Mesendoderm (in vitro differentiated cells): ENCODE data around the gene PEPD.

Experiments
- DNase-seq: peaks from one replicate; pipeline ENCODE4 v3.0.0; 2013
- H2AK5ac ChIP-seq: 2 replicates; pipeline ENCODE4 v1.6.1; 2013; ENCODE audit warnings: low read length, inconsistent platforms
- H2BK120ac ChIP-seq: 2 replicates; pipeline ENCODE4 v1.6.1; 2013; ENCODE audit warnings: low read depth, mild to moderate bottlenecking, low read length, moderate library complexity, mixed read lengths
- H2BK15ac ChIP-seq: replicated peaks from 2 replicates; pipeline ENCODE4 v1.6.1; 2013; ENCODE audit warnings: low read depth, mild to moderate bottlenecking, moderate library complexity
- H2BK5ac ChIP-seq: 2 replicates; pipeline ENCODE4 v1.6.1; 2013; ENCODE audit warnings: low read length, inconsistent platforms
- H3K18ac ChIP-seq: 2 replicates; pipeline ENCODE4 v1.6.1; 2013; ENCODE audit warnings: mild to moderate bottlenecking, low read length, mixed read lengths
- H3K23ac ChIP-seq: one replicate; pipeline ENCODE4 v1.6.1; 2013; ENCODE audit warnings: low read length
- H3K27ac ChIP-seq: 2 replicates; pipeline ENCODE4 v1.5.1; 2013; ENCODE audit warnings: low read depth, mild to moderate bottlenecking, inconsistent platforms, low read length, moderate library complexity
- H3K27me3 ChIP-seq: 2 replicates; pipeline ENCODE4 v1.6.1; 2013; ENCODE audit warnings: low read length, control low read depth, mild to moderate bottlenecking, inconsistent platforms; ENCODE audit not compliant: insufficient read depth, poor library complexity
- H3K36me3 ChIP-seq: 2 replicates; pipeline ENCODE4 v1.6.1; 2013; ENCODE audit warnings: low read length, inconsistent platforms; ENCODE audit not compliant: control insufficient read depth, insufficient read depth
- H3K4ac ChIP-seq: one replicate; pipeline ENCODE4 v1.6.1; 2013; ENCODE audit warnings: low read depth, mild to moderate bottlenecking, low read length, moderate library complexity
- H3K4me1 ChIP-seq: 2 replicates; pipeline ENCODE4 v1.6.1; 2013; ENCODE audit warnings: low read depth, low read length, inconsistent platforms; ENCODE audit not compliant: control insufficient read depth
- H3K4me2 ChIP-seq: 2 replicates; pipeline ENCODE4 v1.6.1; 2013; ENCODE audit warnings: low read length
- H3K4me3 ChIP-seq: 2 replicates; pipeline ENCODE4 v1.5.1; 2013; ENCODE audit warnings: mild to moderate bottlenecking, low read length
- H3K56ac ChIP-seq: one replicate; pipeline ENCODE4 v1.6.1; 2013; ENCODE audit warnings: low read length
- H3K79me1 ChIP-seq: 2 replicates; pipeline ENCODE4 v1.6.1; 2013; ENCODE audit warnings: low read length, inconsistent platforms
- H3K79me2 ChIP-seq: 2 replicates; pipeline ENCODE4 v1.6.1; 2013; ENCODE audit warnings: mild to moderate bottlenecking, low read length; ENCODE audit not compliant: control insufficient read depth, insufficient read depth
- H3K9ac ChIP-seq: 2 replicates; pipeline ENCODE4 v1.6.1; 2013; ENCODE audit warnings: low read length, inconsistent platforms
- H4K5ac ChIP-seq: one replicate; pipeline ENCODE4 v1.6.1; 2013; ENCODE audit warnings: low read length
- H4K8ac ChIP-seq: one replicate; pipeline ENCODE4 v1.6.1; 2013; ENCODE audit warnings: low read depth, mild to moderate bottlenecking, control low read depth, low read length, moderate library complexity
- WGBS: extraction: QIAGEN DNeasy Blood & Tissue Kit; methylation state at CpG from one replicate; pipeline ENCODE4 v1.1.7; 2013; ENCODE audit warnings: low lambda C conversion rate, missing lambda C conversion rate; ENCODE audit not compliant: insufficient coverage; ENCODE audit errors: extremely low coverage; 5-methylcytosine and 5-hydroxymethylcytosine counted together

The PEPD gene

DNA sequence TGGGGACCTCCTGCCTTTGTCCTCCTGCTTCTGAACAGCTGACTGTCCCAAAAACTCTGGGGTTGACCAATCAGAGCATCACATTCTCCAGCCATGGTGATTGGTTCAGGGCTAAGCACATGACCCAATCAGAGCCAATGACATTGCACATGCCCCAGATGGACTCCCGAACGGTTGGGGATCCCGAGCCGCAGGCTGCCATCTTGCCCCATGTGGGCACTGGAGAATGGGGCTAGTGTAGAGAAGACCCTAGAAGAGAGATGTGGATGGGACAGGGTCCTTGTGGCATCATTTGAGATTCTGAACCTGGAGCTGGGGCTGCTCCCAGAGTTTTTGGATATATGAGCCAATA is 31.3 kb upstream of the PEPD start:
- Histone ChIP-seq H2BK5ac (no peak overlapping the region), H3K79me2 (no peaks in the 10 kb centered on the region), H4K5ac (no peak overlapping the region), H3K4me1 (no peaks in the 10 kb centered on the region), H3K4ac (no peak overlapping the region), H4K8ac (no peak overlapping the region), H3K4me3 (no peak overlapping the region), H2AK5ac (no peak overlapping the region), H2BK15ac (no peak overlapping the region), H2BK120ac (no peak overlapping the region), H3K4me2 (no peak overlapping the region), H3K23ac (no peak overlapping the region), H3K9ac (no peak overlapping the region), H3K27me3 (no peaks in the 10 kb centered on the region), H3K18ac (no peak overlapping the region), H3K56ac (no peak overlapping the region), H3K79me1 (no peaks in the 10 kb centered on the region), H3K27ac (no peak overlapping the region), H3K36me3 (no peaks in the 10 kb centered on the region)
- no peak for DNase-seq
- no CpG with 5 or more reads among the region's 4 CpGs for WGBS

DNA sequence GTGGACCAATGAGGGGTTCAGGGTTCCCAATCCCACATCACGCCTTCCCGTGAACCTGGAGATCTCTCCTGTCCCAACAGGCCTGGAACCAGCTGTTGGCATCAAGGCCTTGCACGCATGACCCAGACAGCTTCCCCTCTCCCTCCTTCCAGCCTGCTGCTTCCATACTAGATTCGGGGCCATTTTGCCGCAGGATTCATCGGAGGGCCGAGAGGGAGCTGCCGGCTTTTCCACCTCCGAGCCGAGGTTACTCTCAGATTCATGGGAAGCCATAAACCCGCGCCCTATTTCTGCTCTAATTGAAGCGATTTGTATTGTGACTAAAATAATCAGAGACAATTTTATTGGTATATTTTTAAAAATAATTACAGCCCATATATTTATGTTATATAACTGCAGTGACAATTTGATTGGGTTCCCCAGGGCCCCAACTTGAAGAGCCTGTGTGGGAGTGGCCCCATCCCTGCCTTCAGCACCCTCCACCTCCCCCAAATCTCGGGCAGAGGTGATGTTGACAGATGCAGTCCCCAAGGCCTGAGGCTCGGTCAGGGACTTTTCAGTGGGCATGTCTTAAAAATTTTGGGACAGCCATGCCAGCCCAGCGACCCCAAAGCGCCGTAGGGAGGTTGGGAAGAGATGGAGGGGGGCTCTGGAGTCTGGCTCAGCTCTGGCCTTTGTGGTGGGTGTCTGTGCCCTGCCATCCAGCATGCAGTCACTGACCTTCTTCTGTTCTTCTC is 30.8 kb upstream of the PEPD start:
- no peaks in the 10 kb centered on the region for H3K4me1 ChIP-seq
- no peak overlapping the region for H2BK5ac ChIP-seq
- no peak overlapping the region for H3K4me2 ChIP-seq
- no peaks in the 10 kb centered on the region for H3K27me3 ChIP-seq
- no peak overlapping the region for H3K4ac ChIP-seq
- H3K9ac ChIP-seq: no peak overlapping the region
- no peak overlapping the region for H3K23ac ChIP-seq
- H3K79me2 ChIP-seq: no peaks in the 10 kb centered on the region
- H2BK120ac ChIP-seq: no peak overlapping the region
- H3K79me1 ChIP-seq: no peaks in the 10 kb centered on the region
- H2AK5ac ChIP-seq: no peak overlapping the region
- H3K56ac ChIP-seq: no peak overlapping the region
- no peaks in the 10 kb centered on the region for H3K36me3 ChIP-seq
- no peak overlapping the region for H3K4me3 ChIP-seq
- DNase-seq: no peak
- H4K5ac ChIP-seq: no peak overlapping the region
- no CpG with 5 or more reads among the region's 18 CpGs for WGBS
- no peak overlapping the region for H4K8ac ChIP-seq
- H3K18ac ChIP-seq: no peak overlapping the region
- H2BK15ac ChIP-seq: no peak overlapping the region
- H3K27ac ChIP-seq: no peak overlapping the region

DNA sequence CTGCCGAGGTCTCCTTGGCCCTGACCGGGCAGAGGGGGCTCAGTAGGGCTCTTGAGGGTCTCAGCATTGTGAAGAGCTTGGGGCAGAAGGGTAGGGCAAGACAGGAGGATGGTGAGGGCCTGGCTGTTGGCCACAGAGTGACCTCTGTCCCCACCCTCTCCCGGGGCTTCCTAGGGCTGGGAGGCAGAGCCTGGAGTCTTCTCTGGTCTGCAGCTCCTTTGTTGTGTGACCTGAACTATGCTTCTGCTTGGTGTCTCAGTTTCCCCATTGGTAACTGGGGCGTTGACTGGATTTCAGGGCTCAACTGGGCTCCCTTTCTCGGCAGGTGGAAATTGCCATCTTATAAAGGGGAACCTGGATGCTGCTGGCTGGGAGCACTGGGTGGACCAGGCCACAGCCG is 30.1 kb upstream of the PEPD start:
- H3K18ac ChIP-seq: no peak overlapping the region
- no peak overlapping the region for H3K56ac ChIP-seq
- H3K79me2 ChIP-seq: no peaks in the 10 kb centered on the region
- no peaks in the 10 kb centered on the region for H3K36me3 ChIP-seq
- H3K4me2 ChIP-seq: no peak overlapping the region
- no peaks in the 10 kb centered on the region for H3K4me1 ChIP-seq
- no peak overlapping the region for H3K4ac ChIP-seq
- WGBS: no CpG with 5 or more reads among the region's 6 CpGs
- no peak overlapping the region for H3K23ac ChIP-seq
- no peaks in the 10 kb centered on the region for H3K79me1 ChIP-seq
- no peak overlapping the region for H2BK5ac ChIP-seq
- no peak overlapping the region for H3K4me3 ChIP-seq
- H3K27ac ChIP-seq: no peak overlapping the region
- no peak overlapping the region for H2AK5ac ChIP-seq
- no peak overlapping the region for H3K9ac ChIP-seq
- no peak overlapping the region for H2BK15ac ChIP-seq
- no peak overlapping the region for H2BK120ac ChIP-seq
- no peak for DNase-seq
- H4K8ac ChIP-seq: no peak overlapping the region
- H3K27me3 ChIP-seq: no peaks in the 10 kb centered on the region
- H4K5ac ChIP-seq: no peak overlapping the region

DNA sequence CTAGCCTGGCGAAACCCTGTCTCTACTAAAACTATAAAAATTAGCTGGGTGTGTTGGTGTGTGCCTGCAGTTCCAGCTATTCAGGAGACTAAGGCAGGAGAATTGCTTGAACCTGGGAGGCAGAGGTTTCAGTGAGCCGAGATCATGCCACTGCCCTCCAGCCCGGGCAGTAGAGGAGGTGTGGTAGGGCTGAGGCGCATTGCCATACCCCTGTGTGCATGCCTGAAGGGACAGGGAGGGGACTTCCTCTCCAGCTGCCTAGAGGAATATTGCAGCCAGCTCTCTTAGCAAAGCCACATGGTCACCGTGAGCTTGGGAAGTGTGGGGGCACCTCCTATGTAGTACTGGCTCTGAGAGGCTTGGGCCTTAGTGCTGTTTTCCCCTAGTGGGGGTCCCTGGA is 29.2 kb upstream of the PEPD start:
- Histone ChIP-seq H3K79me1 (no peaks in the 10 kb centered on the region), H3K23ac (no peak overlapping the region), H3K4me1 (no peaks in the 10 kb centered on the region), H2BK5ac (no peak overlapping the region), H3K36me3 (no peaks in the 10 kb centered on the region), H3K4ac (no peak overlapping the region), H2BK120ac (no peak overlapping the region), H3K18ac (no peak overlapping the region), H2AK5ac (no peak overlapping the region), H3K9ac (no peak overlapping the region), H3K79me2 (no peaks in the 10 kb centered on the region), H3K56ac (no peak overlapping the region), H3K27me3 (no peaks in the 10 kb centered on the region), H4K8ac (no peak overlapping the region), H3K4me2 (no peak overlapping the region), H3K4me3 (no peak overlapping the region), H2BK15ac (no peak overlapping the region), H3K27ac (no peak overlapping the region), H4K5ac (no peak overlapping the region)
- DNase-seq: no peak
- WGBS: no CpG with 5 or more reads among the region's 5 CpGs

DNA sequence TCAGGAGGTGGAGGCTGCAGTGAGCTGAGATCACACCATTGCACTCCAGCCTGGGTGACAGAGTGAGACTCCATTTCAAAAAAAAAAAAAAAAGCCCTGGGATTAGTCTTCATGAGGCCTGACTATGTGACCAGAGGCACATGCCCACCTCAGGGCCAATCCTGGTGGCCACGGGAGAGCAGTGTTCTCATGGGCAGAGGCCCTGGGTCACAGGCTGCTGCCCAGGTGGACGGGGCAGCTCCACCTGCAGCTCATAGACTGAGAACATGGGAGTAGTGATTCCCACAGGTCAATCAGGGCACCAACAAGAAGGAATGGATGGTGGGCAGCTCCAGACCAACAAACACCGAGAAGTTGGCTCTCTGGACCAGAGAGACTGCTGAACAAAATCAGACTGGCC is 26.1 kb upstream of the PEPD start:
- no peak for DNase-seq
- no peak overlapping the region for H3K56ac ChIP-seq
- no peak overlapping the region for H3K4me2 ChIP-seq
- no peak overlapping the region for H3K4me3 ChIP-seq
- no peak overlapping the region for H3K23ac ChIP-seq
- H3K4me1 ChIP-seq: no peaks in the 10 kb centered on the region
- no peak overlapping the region for H3K18ac ChIP-seq
- no peaks in the 10 kb centered on the region for H3K36me3 ChIP-seq
- no peak overlapping the region for H2BK15ac ChIP-seq
- no CpG with 5 or more reads among the region's 3 CpGs for WGBS
- no peak overlapping the region for H4K5ac ChIP-seq
- H3K27ac ChIP-seq: no peak overlapping the region
- no peaks in the 10 kb centered on the region for H3K79me2 ChIP-seq
- no peak overlapping the region for H3K4ac ChIP-seq
- H2BK120ac ChIP-seq: no peak overlapping the region
- no peak overlapping the region for H4K8ac ChIP-seq
- H3K9ac ChIP-seq: no peak overlapping the region
- H2BK5ac ChIP-seq: no peak overlapping the region
- H2AK5ac ChIP-seq: no peak overlapping the region
- no peaks in the 10 kb centered on the region for H3K27me3 ChIP-seq
- no peaks in the 10 kb centered on the region for H3K79me1 ChIP-seq

DNA sequence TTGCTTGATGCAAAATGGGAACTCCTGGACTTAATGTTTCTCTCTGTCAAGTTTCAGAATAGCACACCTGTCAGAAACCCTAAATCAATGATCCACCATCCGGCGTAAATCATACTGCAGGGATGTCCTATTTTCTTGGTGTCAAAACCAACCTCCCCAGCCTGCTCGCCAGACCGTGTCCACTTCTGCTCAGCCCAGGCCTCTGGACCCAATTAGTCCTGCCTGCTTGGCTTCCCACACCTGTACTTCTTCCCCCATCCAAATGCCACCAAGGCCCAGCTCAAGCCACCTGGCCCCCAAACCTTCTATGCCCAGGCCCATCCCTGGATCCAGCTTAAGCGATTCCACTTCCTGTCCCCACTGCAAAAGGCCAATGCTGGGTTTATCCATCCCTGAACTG is 25.1 kb upstream of the PEPD start:
- Histone ChIP-seq H2BK120ac (no peak overlapping the region), H3K56ac (no peak overlapping the region), H3K4me2 (no peak overlapping the region), H3K27me3 (no peaks in the 10 kb centered on the region), H3K4me3 (no peak overlapping the region), H3K4ac (no peak overlapping the region), H3K4me1 (no peaks in the 10 kb centered on the region), H3K27ac (no peak overlapping the region), H2AK5ac (no peak overlapping the region), H3K79me1 (no peaks in the 10 kb centered on the region), H2BK15ac (no peak overlapping the region), H2BK5ac (no peak overlapping the region), H4K8ac (no peak overlapping the region), H3K9ac (no peak overlapping the region), H3K36me3 (no peaks in the 10 kb centered on the region), H3K79me2 (no peaks in the 10 kb centered on the region), H3K18ac (no peak overlapping the region), H3K23ac (no peak overlapping the region), H4K5ac (no peak overlapping the region)
- no CpG with 5 or more reads among the region's 5 CpGs for WGBS
- DNase-seq: no peak
